ENCODE data around the gene TREX2.

Gene TREX2

DNA sequence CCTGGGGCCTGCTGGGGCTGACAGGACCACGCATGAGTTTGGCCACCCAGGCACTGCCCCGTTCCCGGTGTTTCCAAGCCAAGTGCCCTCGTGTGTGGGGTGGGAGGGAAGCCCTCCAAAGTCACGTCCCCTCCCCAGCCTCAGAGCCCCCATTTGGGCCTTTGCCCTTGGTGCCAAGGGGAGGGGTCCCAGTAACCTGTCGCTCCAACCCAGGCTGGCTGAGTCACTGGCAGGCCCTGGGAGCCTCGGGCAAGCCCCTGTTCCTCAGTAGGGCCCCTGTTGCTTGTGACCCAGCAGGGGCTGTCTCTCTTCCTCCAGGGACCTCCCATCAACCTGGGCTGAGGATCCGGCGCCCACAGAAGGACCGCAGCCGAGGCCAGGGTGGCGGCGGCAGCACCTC is 35.2 kb upstream of the TREX2 start:
- H3K27ac ChIP-seq (replicated peaks) = no peak overlapping the region
- no peak for DNase-seq (ENCODE audit: low read depth in 1 of 2, low spot score in 1 of 2)
- no peak for TF ChIP-seq POLR2AphosphoS5 (IDR thresholded peaks at IDR 0.05; ENCODE audit: low read depth)
- TF ChIP-seq, protein P1, sequence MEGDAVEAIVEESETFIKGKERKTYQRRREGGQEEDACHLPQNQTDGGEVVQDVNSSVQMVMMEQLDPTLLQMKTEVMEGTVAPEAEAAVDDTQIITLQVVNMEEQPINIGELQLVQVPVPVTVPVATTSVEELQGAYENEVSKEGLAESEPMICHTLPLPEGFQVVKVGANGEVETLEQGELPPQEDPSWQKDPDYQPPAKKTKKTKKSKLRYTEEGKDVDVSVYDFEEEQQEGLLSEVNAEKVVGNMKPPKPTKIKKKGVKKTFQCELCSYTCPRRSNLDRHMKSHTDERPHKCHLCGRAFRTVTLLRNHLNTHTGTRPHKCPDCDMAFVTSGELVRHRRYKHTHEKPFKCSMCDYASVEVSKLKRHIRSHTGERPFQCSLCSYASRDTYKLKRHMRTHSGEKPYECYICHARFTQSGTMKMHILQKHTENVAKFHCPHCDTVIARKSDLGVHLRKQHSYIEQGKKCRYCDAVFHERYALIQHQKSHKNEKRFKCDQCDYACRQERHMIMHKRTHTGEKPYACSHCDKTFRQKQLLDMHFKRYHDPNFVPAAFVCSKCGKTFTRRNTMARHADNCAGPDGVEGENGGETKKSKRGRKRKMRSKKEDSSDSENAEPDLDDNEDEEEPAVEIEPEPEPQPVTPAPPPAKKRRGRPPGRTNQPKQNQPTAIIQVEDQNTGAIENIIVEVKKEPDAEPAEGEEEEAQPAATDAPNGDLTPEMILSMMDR (IDR thresholded peaks at IDR 0.05; ENCODE audit: insufficient read depth, low read length) = no peak
- TF ChIP-seq GABPA (IDR thresholded peaks at IDR 0.05; ENCODE audit: low read depth) = no peak
- TF ChIP-seq SPI1 (IDR thresholded peaks at IDR 0.05; ENCODE audit: borderline replicate concordance, low read depth) = no peak
- TF ChIP-seq, protein P2, sequence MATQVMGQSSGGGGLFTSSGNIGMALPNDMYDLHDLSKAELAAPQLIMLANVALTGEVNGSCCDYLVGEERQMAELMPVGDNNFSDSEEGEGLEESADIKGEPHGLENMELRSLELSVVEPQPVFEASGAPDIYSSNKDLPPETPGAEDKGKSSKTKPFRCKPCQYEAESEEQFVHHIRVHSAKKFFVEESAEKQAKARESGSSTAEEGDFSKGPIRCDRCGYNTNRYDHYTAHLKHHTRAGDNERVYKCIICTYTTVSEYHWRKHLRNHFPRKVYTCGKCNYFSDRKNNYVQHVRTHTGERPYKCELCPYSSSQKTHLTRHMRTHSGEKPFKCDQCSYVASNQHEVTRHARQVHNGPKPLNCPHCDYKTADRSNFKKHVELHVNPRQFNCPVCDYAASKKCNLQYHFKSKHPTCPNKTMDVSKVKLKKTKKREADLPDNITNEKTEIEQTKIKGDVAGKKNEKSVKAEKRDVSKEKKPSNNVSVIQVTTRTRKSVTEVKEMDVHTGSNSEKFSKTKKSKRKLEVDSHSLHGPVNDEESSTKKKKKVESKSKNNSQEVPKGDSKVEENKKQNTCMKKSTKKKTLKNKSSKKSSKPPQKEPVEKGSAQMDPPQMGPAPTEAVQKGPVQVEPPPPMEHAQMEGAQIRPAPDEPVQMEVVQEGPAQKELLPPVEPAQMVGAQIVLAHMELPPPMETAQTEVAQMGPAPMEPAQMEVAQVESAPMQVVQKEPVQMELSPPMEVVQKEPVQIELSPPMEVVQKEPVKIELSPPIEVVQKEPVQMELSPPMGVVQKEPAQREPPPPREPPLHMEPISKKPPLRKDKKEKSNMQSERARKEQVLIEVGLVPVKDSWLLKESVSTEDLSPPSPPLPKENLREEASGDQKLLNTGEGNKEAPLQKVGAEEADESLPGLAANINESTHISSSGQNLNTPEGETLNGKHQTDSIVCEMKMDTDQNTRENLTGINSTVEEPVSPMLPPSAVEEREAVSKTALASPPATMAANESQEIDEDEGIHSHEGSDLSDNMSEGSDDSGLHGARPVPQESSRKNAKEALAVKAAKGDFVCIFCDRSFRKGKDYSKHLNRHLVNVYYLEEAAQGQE (IDR thresholded peaks at IDR 0.05; ENCODE audit: insufficient replicate concordance, low read depth) = no peak
- no peak overlapping the region for H3K4me3 ChIP-seq (replicated peaks; ENCODE audit: insufficient read depth, low read length)
- no peaks in the 10 kb centered on the region for H3K27me3 ChIP-seq (ENCODE audit: insufficient read depth, poor library complexity, severe bottlenecking)

DNA sequence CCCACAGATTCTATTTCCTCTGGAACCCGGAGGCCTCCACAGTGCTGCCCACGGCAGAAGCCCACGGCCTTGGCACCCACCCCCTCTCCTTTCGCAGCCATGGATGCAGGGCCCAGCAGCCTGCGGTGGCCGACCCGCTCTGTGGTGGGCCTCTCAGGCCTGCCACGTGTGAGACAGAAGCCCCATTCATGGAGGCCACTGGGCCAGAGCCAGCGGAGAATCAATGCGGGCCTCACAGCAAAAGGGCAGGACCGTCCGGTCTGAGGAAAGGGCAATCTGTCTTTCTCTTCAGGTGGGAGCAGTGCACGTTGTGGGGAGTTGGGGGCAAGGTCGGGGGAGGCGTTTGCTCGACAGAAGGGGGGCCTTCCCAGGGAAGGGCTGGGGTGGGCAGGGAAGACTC is 32.9 kb upstream of the TREX2 start:
- DNase-seq (ENCODE audit: low read depth in 1 of 2, low spot score in 1 of 2) = no peak
- no peaks in the 10 kb centered on the region for H3K27me3 ChIP-seq (ENCODE audit: insufficient read depth, poor library complexity, severe bottlenecking)
- TF ChIP-seq GABPA (IDR thresholded peaks at IDR 0.05; ENCODE audit: low read depth) = no peak
- TF ChIP-seq, protein P2 (IDR thresholded peaks at IDR 0.05; ENCODE audit: insufficient replicate concordance, low read depth) = no peak
- no peak for TF ChIP-seq SPI1 (IDR thresholded peaks at IDR 0.05; ENCODE audit: borderline replicate concordance, low read depth)
- no peak for TF ChIP-seq POLR2AphosphoS5 (IDR thresholded peaks at IDR 0.05; ENCODE audit: low read depth)
- TF ChIP-seq, protein P1 (IDR thresholded peaks at IDR 0.05; ENCODE audit: insufficient read depth, low read length) = no peak
- H3K4me3 ChIP-seq (replicated peaks; ENCODE audit: insufficient read depth, low read length) = no peak overlapping the region
- H3K27ac ChIP-seq (replicated peaks) = no peak overlapping the region

DNA sequence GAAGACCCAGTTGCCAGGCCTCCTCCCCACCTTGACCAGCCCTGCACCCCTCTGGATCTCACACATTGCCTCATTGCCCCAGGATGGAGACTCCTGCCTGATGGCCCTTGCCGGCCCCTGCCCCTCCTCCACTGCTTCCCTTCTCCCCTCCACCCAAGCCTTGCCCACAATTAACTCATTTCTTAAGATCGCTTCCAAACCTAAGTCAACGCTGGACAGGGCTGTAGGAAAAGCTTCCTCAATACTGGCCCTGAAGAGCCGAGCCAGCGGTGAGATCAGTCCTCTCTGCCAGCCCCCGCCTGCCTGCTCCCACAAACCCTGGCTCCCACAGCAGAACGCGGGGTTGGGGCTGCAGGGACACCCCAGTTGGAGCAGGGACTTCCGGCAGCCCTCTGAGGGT is 32.0 kb upstream of the TREX2 start:
- Histone ChIP-seq H3K4me3 (replicated peaks; ENCODE audit: insufficient read depth, low read length) (no peak overlapping the region), H3K27me3 (ENCODE audit: insufficient read depth, poor library complexity, severe bottlenecking) (no peaks in the 10 kb centered on the region), H3K27ac (replicated peaks) (no peak overlapping the region)
- TF ChIP-seq, protein P1 (IDR thresholded peaks at IDR 0.05; ENCODE audit: insufficient read depth, low read length) = no peak
- TF ChIP-seq SPI1 (IDR thresholded peaks at IDR 0.05; ENCODE audit: borderline replicate concordance, low read depth) (no peak), POLR2AphosphoS5 (IDR thresholded peaks at IDR 0.05; ENCODE audit: low read depth) (no peak), GABPA (IDR thresholded peaks at IDR 0.05; ENCODE audit: low read depth) (no peak)
- TF ChIP-seq, protein P2 (IDR thresholded peaks at IDR 0.05; ENCODE audit: insufficient replicate concordance, low read depth) = no peak
- DNase-seq (ENCODE audit: low read depth in 1 of 2, low spot score in 1 of 2) = no peak

Data from HL-60 (cell line).